IMR-90 (cell line): ENCODE data around the gene SNX15. TPM values are rescaled to one million over a fixed set of nuclear protein-coding genes. Genes with fewer than 3 reads are reported as not detected.

Experiments used
- ATAC-seq: fragments of 200-7000 bp; cut with Tn5 transposase; 2 replicates; pipeline ENCODE4 v1.9.1; 2020; ENCODE audit warnings: low read depth, mild to moderate bottlenecking, moderate library complexity
- BruUV-seq: library from RNA; stranded (reverse); fragments of 400-500 nt; replicated peaks from 2 replicates; lab custom pipeline; 2021; lab: Mats Ljungman, UMichigan
- CTCF ChIA-PET: fragments of 300-600 bp; formaldehyde crosslinking; extraction: SDS; loops from one replicate; lab custom pipeline; 2021; ENCODE audit warnings: antibody characterized with exemption; lab: Yijun Ruan, JAX
- POLR2A ChIA-PET: fragments of 300-600 bp; sonication (Branson Sonifier 250); formaldehyde crosslinking; loops from one replicate; lab custom pipeline; 2022; ENCODE audit warnings: antibody characterized with exemption; ENCODE audit not compliant: unreplicated experiment; lab: Charles Lee
- DNase-seq: peaks from one replicate; pipeline ENCODE4 v3.0.0; 2013
- H2AFZ ChIP-seq: replicated peaks from 2 replicates; pipeline ENCODE3; 2013; ENCODE audit warnings: low read length, mild to moderate bottlenecking; ENCODE audit not compliant: poor library complexity
- H2AK5ac ChIP-seq: 2 replicates; pipeline ENCODE4 v1.6.1; 2013; ENCODE audit warnings: low read depth, low read length, inconsistent platforms
- H2AK9ac ChIP-seq: replicated peaks from 2 replicates; pipeline ENCODE3; 2013; ENCODE audit warnings: mild to moderate bottlenecking, low read depth, low read length, moderate library complexity; ENCODE audit not compliant: poor library complexity
- H2BK120ac ChIP-seq: 2 replicates; pipeline ENCODE4 v1.6.1; 2013; ENCODE audit warnings: low read depth, low read length, inconsistent platforms
- H2BK15ac ChIP-seq: 3 replicates; pipeline ENCODE4 v1.6.1; 2013; ENCODE audit warnings: low read depth, low read length, inconsistent platforms
- H2BK20ac ChIP-seq: 2 replicates; pipeline ENCODE4 v1.6.1; 2013; ENCODE audit warnings: low read depth, mild to moderate bottlenecking, inconsistent platforms, low read length, moderate library complexity
- H2BK5ac ChIP-seq: 2 replicates; pipeline ENCODE4 v1.6.1; 2013; ENCODE audit warnings: mild to moderate bottlenecking, low read depth, low read length, inconsistent platforms; ENCODE audit not compliant: poor library complexity, severe bottlenecking
- H3K14ac ChIP-seq: replicated peaks from 2 replicates; pipeline ENCODE4 v1.6.1; 2013; ENCODE audit warnings: low read depth, low read length, inconsistent platforms
- H3K18ac ChIP-seq: 2 replicates; pipeline ENCODE4 v1.6.1; 2013; ENCODE audit warnings: low read depth, low read length, control low read depth
- H3K23ac ChIP-seq: 2 replicates; pipeline ENCODE4 v1.6.1; 2013; ENCODE audit warnings: low read depth, low read length, inconsistent platforms
- H3K27ac ChIP-seq: 2 replicates; pipeline ENCODE4 v1.5.1; 2013; ENCODE audit warnings: mild to moderate bottlenecking, control low read depth, low read length; ENCODE audit not compliant: insufficient read depth
- H3K27me3 ChIP-seq: 2 replicates; pipeline ENCODE4 v1.6.1; 2013; ENCODE audit warnings: low read length; ENCODE audit not compliant: control insufficient read depth, insufficient read depth
- H3K36me3 ChIP-seq: 2 replicates; pipeline ENCODE4 v1.6.1; 2013; ENCODE audit warnings: low read length, mixed read lengths; ENCODE audit not compliant: control insufficient read depth, insufficient read depth
- H3K4ac ChIP-seq: 2 replicates; pipeline ENCODE4 v1.6.1; 2013; ENCODE audit warnings: low read depth, low read length, inconsistent platforms
- H3K4me1 ChIP-seq: 2 replicates; pipeline ENCODE4 v1.6.1; 2013; ENCODE audit warnings: low read length, mixed read lengths; ENCODE audit not compliant: control insufficient read depth, insufficient read depth
- H3K4me2 ChIP-seq: 2 replicates; pipeline ENCODE4 v1.6.1; 2013; ENCODE audit warnings: low read depth, mild to moderate bottlenecking, control low read depth, low read length, moderate library complexity
- H3K4me3 ChIP-seq: 2 replicates; pipeline ENCODE4 v1.5.1; 2013; ENCODE audit warnings: low read depth, mild to moderate bottlenecking, control low read depth, low read length, moderate library complexity; ENCODE audit not compliant: insufficient read depth
- H3K56ac ChIP-seq: 2 replicates; pipeline ENCODE4 v1.6.1; 2013; ENCODE audit warnings: low read length, inconsistent platforms; ENCODE audit not compliant: insufficient read depth; ENCODE audit errors: extremely low read depth
- H3K79me1 ChIP-seq, 2 experiments: 2 replicates each; pipeline ENCODE4 v1.6.1; 2013; ENCODE audit warnings: low read length in 2 of 2, inconsistent platforms in 1 of 2, low read depth in 1 of 2
- H3K9ac ChIP-seq: 2 replicates; pipeline ENCODE4 v1.6.1; 2013; ENCODE audit warnings: low read depth, low read length, control low read depth
- H3K9me1 ChIP-seq: 2 replicates; pipeline ENCODE4 v1.6.1; 2013; ENCODE audit warnings: low read length, inconsistent platforms; ENCODE audit not compliant: insufficient read depth
- H3K9me3 ChIP-seq: 2 replicates; pipeline ENCODE4 v1.6.1; 2013; ENCODE audit warnings: low read length; ENCODE audit not compliant: control insufficient read depth, insufficient read depth
- H4K20me1 ChIP-seq: 2 replicates; pipeline ENCODE4 v1.6.1; 2013; ENCODE audit warnings: low read length, inconsistent platforms; ENCODE audit not compliant: insufficient read depth
- H4K5ac ChIP-seq: 2 replicates; pipeline ENCODE4 v1.6.1; 2013; ENCODE audit warnings: mild to moderate bottlenecking, low read depth, low read length, control low read depth
- H4K8ac ChIP-seq, 2 experiments: 2 replicates each; pipeline ENCODE4 v1.6.1; 2013; ENCODE audit warnings: low read depth in 2 of 2, low read length in 2 of 2, control low read depth in 1 of 2, inconsistent platforms in 1 of 2
- H4K91ac ChIP-seq: 2 replicates; pipeline ENCODE4 v1.6.1; 2013; ENCODE audit warnings: low read depth, low read length, inconsistent platforms; ENCODE audit not compliant: insufficient read depth
- CEBPB ChIP-seq: IDR thresholded peaks from 2 replicates; pipeline ENCODE4 v1.6.1; 2012; ENCODE audit warnings: low read depth, low read length, improper control_type of control experiment
- CHD1 ChIP-seq: IDR thresholded peaks from 2 replicates; pipeline ENCODE4 v1.6.1; 2012; ENCODE audit warnings: low read depth, low read length, improper control_type of control experiment
- MAZ ChIP-seq: IDR thresholded peaks from 2 replicates; pipeline ENCODE4 v1.6.1; 2012; ENCODE audit warnings: low read depth, mild to moderate bottlenecking, low read length, improper control_type of control experiment, moderate library complexity, borderline replicate concordance
- MXI1 ChIP-seq: IDR thresholded peaks from 2 replicates; pipeline ENCODE4 v1.6.1; 2012; ENCODE audit warnings: low read depth, mild to moderate bottlenecking, low read length, moderate library complexity, borderline replicate concordance
- POLR2A ChIP-seq: IDR thresholded peaks from 2 replicates; pipeline ENCODE4 v1.6.1; 2012; ENCODE audit warnings: mild to moderate bottlenecking, low read depth, low read length
- RAD21 ChIP-seq: IDR thresholded peaks from 2 replicates; pipeline ENCODE4 v1.6.1; 2012; ENCODE audit warnings: low read length, improper control_type of control experiment
- RCOR1 ChIP-seq: IDR thresholded peaks from 2 replicates; pipeline ENCODE4 v1.6.1; 2012; ENCODE audit warnings: mild to moderate bottlenecking, low read length, improper control_type of control experiment; ENCODE audit not compliant: insufficient replicate concordance
- RFX5 ChIP-seq: IDR thresholded peaks from 2 replicates; pipeline ENCODE4 v1.8.0; 2012; ENCODE audit warnings: low read depth, mild to moderate bottlenecking, low read length, moderate library complexity
- SMC3 ChIP-seq: fragments of 150-350 bp; IDR thresholded peaks from 2 replicates; pipeline ENCODE4 v1.6.1; 2016; ENCODE audit warnings: low read depth, mild to moderate bottlenecking, antibody characterized with exemption, low read length, moderate library complexity
- WGBS, 2 experiments: methylation state at CpG; one replicate each; pipeline versions ENCODE4 v1.1.5 to v1.1.7; 2013; ENCODE audit warnings: missing lambda C conversion rate in 2 of 2; ENCODE audit not compliant: insufficient read length in 1 of 2; ENCODE audit errors: extremely low coverage in 2 of 2; 5-methylcytosine and 5-hydroxymethylcytosine counted together
- dilution Hi-C: fragments of 300-500 bp; cut with HindIII; formaldehyde crosslinking; loops from one replicate; pipeline ENCODE4 v1.14.3; 2018; ENCODE audit warnings: low sequenced_read_pairs; ENCODE audit not compliant: unreplicated experiment
- in situ Hi-C: fragments of 300-500 bp; cut with MboI; formaldehyde crosslinking; loops from 3 replicates; pipeline ENCODE4 v1.14.3; 2019; ENCODE audit warnings: low sequenced_read_pairs, inconsistent platforms, mixed read lengths
- intact Hi-C: fragments of 100-400 bp; cut with micrococcal nuclease; formaldehyde crosslinking; loops from 2 replicates; pipeline ENCODE4 v1.10.0; 2022
- polyA plus RNA-seq, 3 experiments: library from polyadenylated mRNA; depleted of rRNA; stranded (reverse); fragments of >200 nt; gene quantifications; 2 replicates each; pipeline ENCODE4 v1.2.3, GENCODE V29; 2012; ENCODE audit warnings: low replicate concordance in 1 of 3
- total RNA-seq: library from RNA; depleted of rRNA; stranded (reverse); fragments of >200 nt; gene quantifications from 2 replicates; pipeline ENCODE4 v1.2.3, GENCODE V29; 2012
- TF ChIP-seq, protein P1 (sequence below): fragments of 150-350 bp; IDR thresholded peaks from 2 replicates; pipeline ENCODE4 v1.6.1; 2017; ENCODE audit warnings: mild to moderate bottlenecking, antibody characterized with exemption, low read length, low read depth
- TF ChIP-seq, protein P2 (sequence below): conservative IDR thresholded peaks from 2 replicates; pipeline ENCODE4 v1.5.1; 2012; ENCODE audit warnings: mild to moderate bottlenecking, low read depth, low read length, improper control_type of control experiment

SNX15 gene
- total and polyA plus RNA-seq, 2 of the 4 experiments (the other 2 are of a cell fraction), result 9.0 to 16.3 TPM

DNA sequence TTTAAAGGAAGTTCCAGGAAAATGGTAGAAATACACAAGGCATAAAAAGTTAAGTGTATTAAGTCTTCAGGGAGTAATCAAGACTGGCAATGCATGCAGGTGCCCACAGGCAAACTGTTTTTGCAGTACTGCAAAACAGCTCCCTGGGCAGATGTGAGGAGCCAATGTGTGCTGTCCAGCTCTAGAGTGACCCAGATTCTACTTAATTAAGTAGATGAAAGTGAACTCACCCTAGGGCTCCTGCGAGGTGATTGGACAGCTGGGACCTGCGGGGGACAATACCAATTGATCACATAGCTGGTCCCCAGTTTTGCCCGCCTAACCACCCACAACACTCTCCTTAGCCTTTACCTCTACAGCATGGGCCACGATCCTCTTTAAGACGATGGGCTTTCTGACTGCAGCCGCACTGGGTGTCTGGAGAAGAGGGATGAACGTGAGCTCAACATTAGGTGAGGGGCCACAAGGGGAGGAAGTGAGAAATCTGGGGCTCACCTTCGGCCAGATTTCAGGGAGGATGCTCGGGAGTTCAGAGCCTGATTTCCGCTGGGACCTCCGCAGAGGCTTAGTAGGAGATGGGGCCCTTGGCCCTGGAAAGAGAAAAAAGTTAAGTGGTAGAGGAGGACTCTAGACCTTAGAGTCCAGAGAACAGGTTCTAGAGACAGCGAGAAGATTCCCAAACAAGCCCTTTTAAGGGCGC, 56.0 kb downstream of the SNX15 start:
- Histone ChIP-seq H4K5ac (no peak overlapping the region), H3K4ac (peak overlapping the region; percentile 46), H3K27ac (peak overlapping the region; percentile 60; the same call in 1 of the 2 replicates), H2BK15ac (no peak overlapping the region), H2AFZ (peak overlapping the region; percentile 95), H4K91ac (peak overlapping the region; percentile 43), H3K4me3 (peak overlapping the region; percentile 89), H3K9me3 (no peaks in the 10 kb centered on the region), H3K36me3 (peaks cover 23% of the 10 kb centered on the region), H3K9ac (peak overlapping the region; percentile 52; the same call in 1 of the 2 replicates), H3K4me1 (peaks cover 4% of the 10 kb centered on the region; the same call in 1 of the 2 replicates), H4K20me1 (no peaks in the 10 kb centered on the region; the same call in 1 of the 2 replicates), H3K79me1 (peaks cover 46 to 68% of the 10 kb centered on the region in 2 experiments), H3K9me1 (no peaks in the 10 kb centered on the region; the same call in 1 of the 2 replicates), H3K4me2 (peak overlapping the region; percentile 90), H3K56ac (peak overlapping the region; percentile 70), H4K8ac (peak overlapping the region; percentile 33 to 48; a peak in 3 of 4 replicates), H3K23ac (no peak overlapping the region), H3K14ac (peak overlapping the region; percentile 28), H2BK20ac (no peak overlapping the region), H3K18ac (no peak overlapping the region), H3K27me3 (no peaks in the 10 kb centered on the region), H2AK9ac (peak overlapping the region; percentile 91), H2BK120ac (no peak overlapping the region), H2AK5ac (peak overlapping the region; percentile 62), H2BK5ac (no peak overlapping the region)
- BruUV-seq, result no TSS peak
- in situ Hi-C loops (no loop called here), dilution Hi-C loops (no loop called here), intact Hi-C loops (no loop called here)
- ChIA-PET POLR2A (no interaction called here), CTCF (no interaction called here)
- no peak for ATAC-seq
- WGBS, 2 experiments, result 0% methylated on average over 6 of the region's 13 CpGs; no CpG with 5 or more reads in 1 of the 2 experiments
- no peak for TF ChIP-seq RAD21
- TF ChIP-seq MAZ, result no peak
- no peak for TF ChIP-seq RFX5
- TF ChIP-seq SMC3, result no peak
- TF ChIP-seq MXI1, result no peak
- TF ChIP-seq CEBPB, result no peak
- TF ChIP-seq, protein P1, sequence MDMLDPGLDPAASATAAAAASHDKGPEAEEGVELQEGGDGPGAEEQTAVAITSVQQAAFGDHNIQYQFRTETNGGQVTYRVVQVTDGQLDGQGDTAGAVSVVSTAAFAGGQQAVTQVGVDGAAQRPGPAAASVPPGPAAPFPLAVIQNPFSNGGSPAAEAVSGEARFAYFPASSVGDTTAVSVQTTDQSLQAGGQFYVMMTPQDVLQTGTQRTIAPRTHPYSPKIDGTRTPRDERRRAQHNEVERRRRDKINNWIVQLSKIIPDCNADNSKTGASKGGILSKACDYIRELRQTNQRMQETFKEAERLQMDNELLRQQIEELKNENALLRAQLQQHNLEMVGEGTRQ, result no peak
- TF ChIP-seq POLR2A, result no peak
- TF ChIP-seq CHD1, result no peak
- TF ChIP-seq, protein P2, sequence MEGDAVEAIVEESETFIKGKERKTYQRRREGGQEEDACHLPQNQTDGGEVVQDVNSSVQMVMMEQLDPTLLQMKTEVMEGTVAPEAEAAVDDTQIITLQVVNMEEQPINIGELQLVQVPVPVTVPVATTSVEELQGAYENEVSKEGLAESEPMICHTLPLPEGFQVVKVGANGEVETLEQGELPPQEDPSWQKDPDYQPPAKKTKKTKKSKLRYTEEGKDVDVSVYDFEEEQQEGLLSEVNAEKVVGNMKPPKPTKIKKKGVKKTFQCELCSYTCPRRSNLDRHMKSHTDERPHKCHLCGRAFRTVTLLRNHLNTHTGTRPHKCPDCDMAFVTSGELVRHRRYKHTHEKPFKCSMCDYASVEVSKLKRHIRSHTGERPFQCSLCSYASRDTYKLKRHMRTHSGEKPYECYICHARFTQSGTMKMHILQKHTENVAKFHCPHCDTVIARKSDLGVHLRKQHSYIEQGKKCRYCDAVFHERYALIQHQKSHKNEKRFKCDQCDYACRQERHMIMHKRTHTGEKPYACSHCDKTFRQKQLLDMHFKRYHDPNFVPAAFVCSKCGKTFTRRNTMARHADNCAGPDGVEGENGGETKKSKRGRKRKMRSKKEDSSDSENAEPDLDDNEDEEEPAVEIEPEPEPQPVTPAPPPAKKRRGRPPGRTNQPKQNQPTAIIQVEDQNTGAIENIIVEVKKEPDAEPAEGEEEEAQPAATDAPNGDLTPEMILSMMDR, result no peak
- no peak for TF ChIP-seq RCOR1
- DNase-seq, result no peak
